ENCODE measurements around the gene CPXM2.

DNA sequence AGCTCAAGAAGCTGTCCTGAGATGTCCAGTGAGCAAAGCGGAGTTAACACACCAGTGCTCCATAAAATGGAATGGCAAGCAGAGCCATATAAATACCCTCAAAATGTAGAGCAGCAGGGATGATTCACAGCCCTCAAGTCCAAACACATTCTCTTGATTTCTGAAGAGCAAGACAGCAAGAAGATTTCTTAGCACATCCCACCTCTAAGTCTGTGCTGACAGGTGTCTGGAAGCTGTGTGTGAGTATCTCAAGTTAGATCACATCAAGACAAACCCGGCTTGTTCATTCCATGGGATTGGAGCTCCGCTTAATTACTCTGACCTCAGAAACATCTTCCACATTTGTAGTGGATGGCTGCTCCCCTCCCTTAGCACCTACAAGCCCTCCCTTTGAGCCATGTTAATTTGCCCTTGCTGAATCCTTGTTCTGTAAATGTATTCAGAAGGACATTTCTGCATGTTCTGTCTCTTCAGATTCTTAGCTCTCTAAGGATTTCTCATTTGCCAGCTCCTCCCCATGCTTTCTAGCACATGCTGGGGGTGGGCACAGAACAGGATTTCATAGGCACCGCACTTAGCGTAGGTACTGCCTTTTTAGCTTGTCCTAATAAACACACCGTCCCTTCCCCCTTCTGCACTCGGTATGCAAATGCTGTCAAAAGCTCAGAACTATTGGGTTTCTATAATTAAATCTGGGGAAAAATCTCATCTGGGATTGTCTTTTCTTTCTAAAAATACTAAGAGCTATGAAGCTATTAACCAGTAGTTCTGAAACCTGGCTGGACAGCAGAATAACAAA, 112.7 kb downstream of the CPXM2 start:
- TF ChIP-seq, protein P1, sequence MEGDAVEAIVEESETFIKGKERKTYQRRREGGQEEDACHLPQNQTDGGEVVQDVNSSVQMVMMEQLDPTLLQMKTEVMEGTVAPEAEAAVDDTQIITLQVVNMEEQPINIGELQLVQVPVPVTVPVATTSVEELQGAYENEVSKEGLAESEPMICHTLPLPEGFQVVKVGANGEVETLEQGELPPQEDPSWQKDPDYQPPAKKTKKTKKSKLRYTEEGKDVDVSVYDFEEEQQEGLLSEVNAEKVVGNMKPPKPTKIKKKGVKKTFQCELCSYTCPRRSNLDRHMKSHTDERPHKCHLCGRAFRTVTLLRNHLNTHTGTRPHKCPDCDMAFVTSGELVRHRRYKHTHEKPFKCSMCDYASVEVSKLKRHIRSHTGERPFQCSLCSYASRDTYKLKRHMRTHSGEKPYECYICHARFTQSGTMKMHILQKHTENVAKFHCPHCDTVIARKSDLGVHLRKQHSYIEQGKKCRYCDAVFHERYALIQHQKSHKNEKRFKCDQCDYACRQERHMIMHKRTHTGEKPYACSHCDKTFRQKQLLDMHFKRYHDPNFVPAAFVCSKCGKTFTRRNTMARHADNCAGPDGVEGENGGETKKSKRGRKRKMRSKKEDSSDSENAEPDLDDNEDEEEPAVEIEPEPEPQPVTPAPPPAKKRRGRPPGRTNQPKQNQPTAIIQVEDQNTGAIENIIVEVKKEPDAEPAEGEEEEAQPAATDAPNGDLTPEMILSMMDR (IDR thresholded peaks at IDR 0.05), result no peak
- no peak for TF ChIP-seq POLR2AphosphoS5 (IDR thresholded peaks at IDR 0.05)
